Stimulated activated CD4-positive, alpha-beta T cell treated with anti-CD3 and anti-CD28 coated beads, Interleukin-2, amount 100 ng/mL, for 24 hours (primary cell): ENCODE measurements around the gene MOGAT3.

ENCODE experiments used
- DNase-seq, 2 donors: peaks; one replicate each; pipeline ENCODE4 v3.0.0-alpha.2; 2020

The MOGAT3 gene, protein sequence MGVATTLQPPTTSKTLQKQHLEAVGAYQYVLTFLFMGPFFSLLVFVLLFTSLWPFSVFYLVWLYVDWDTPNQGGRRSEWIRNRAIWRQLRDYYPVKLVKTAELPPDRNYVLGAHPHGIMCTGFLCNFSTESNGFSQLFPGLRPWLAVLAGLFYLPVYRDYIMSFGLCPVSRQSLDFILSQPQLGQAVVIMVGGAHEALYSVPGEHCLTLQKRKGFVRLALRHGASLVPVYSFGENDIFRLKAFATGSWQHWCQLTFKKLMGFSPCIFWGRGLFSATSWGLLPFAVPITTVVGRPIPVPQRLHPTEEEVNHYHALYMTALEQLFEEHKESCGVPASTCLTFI

DNA sequence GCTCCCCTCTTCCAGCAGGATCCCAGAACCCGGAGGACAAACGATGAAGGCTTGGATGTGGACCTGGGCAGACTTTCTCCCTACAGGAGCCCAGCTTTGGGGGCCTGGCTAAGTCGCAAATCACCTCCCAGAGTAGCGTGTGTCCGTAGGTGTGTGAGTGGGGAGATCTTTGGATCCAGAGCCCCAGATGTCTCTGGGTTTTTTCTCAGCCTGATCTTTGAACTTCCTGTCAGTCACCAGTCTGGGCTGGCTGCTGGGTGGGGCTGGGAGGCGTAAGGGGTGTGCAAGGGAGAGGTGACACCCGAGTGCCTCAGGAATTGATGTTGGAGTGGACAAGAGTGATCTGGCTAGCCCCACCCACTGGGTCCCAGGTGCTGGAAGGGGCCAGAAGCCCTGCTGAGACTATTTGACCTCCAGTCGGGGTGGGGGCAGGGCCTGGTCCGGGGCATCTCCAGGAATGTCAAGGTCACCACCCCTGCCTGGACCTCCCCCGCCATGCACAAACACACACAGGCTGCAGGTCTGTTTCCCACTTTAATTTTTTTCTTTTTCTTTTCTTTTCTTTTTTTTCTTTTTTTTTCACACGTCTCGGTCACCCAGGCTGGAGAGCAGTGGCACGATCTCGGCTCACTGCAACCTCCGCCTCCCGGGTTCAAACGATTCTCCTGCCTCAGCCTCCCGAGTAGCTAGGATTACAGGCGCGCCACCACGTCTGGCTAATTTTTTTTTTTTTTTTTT is at the start of gene MOGAT3:
MOGAT3 (minus strand) TSS at position 175 of the 738 bp plus-strand sequence. CDS start 182 bp downstream, outside the sequence.
- no peak for DNase-seq

DNA sequence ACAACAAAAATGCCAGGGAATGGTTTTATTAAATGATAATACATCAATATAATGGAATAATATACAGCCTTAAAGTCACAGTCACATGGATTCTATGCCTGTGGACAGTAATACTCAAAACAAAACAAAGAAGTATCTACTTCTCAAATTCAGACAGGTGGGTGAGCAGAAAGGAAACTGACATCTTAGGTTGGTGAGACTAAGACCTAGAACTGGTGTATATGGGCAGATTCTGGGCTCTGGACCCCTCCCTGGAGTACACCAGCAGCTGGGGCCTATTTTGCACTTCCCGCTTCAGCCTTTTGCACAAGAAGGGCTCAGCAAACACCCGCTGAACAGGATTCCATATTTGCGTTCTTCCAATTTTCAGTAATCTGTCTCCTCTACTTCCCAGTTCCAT is 49.5 kb upstream of the MOGAT3 start:
- DNase-seq = no peak

DNA sequence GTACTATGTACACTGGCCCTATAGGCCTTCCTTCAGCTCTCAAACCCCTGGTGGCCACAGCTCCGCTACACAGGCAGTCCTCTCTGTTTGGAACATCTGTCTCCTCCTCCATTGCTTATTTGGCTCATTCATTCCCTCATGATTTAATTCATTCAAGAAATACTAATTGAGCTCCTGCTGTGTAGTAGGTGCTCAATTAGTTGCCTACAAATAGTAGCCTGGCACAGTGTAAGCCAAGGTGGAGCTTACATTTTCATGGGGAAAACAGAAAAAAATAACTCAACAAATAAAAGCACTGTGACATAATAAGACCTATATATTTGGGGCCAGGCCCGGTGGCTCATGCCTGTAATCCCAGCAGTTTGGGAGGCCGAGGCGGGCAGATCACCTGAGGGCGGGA is 47.4 kb upstream of the MOGAT3 start:
- DNase-seq = no peak

DNA sequence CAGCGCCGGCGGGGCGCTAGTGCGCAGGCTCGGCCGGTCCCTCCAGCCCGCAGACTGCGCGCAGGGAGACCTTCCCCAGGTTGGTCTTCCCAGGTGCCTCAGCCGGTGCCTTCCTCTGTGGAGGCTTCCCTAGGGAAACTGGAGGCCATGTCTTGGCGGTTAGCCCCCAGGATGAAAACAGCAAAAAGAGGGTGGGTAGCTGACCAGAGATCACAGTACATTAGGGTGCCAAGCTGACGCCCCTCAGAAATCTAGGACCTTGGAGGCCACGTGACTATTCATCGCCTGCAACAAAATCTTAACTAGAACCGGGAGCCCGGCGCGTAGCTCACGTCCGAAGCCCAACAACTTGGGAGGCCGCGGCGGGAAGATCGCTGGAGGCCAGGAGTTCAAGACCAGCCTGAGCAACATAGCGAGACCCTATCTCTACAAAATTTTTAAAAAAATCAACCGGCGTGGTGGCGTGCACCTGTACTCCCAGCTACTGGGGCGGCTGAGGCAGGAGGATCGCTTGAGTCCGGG is 44.4 kb upstream of the MOGAT3 start:
- no peak for DNase-seq

DNA sequence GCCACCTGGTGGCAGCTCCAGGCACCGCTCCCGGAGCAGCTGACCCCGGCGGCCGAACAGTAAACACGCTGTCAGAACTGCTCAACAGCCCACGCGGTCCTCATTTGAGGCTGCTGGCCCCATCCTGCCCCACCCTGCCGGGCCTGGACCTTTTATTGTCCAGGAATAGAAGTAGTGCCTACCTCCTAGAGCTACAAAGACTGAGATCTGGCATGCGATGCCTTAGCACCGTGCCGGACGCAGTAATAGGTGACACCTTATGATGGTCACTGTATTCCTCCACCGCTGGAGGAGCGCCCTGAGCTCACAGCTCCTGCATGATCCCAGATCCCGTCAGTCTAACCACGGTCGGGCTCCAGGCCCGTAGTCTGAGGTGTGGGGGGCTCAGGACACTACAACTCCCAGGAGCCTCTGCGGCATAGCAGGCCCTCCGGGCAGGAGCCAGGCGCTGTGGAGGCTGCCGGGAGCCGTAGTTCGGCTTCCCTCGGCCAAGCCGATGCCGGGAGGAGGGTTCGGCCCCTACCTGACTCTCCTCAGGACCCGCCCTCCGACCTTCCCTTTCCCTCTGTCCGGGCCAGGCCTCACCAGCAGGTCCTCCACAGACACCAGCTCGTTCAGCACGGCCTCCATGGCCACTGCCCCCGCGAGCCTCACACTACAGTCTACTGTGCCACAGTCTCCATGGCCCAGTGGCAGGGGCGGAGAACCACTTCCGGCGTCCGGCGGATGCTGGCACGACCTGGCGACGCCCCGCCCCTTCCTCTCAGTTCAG is 43.7 kb upstream of the MOGAT3 start, which contains the start of gene FIS1:
FIS1 (minus strand) TSS at position 707 of the 772 bp plus-strand sequence; CDS start at position 630, 77 bp downstream.
- DNase-seq = peak; percentile 94 to 96

DNA sequence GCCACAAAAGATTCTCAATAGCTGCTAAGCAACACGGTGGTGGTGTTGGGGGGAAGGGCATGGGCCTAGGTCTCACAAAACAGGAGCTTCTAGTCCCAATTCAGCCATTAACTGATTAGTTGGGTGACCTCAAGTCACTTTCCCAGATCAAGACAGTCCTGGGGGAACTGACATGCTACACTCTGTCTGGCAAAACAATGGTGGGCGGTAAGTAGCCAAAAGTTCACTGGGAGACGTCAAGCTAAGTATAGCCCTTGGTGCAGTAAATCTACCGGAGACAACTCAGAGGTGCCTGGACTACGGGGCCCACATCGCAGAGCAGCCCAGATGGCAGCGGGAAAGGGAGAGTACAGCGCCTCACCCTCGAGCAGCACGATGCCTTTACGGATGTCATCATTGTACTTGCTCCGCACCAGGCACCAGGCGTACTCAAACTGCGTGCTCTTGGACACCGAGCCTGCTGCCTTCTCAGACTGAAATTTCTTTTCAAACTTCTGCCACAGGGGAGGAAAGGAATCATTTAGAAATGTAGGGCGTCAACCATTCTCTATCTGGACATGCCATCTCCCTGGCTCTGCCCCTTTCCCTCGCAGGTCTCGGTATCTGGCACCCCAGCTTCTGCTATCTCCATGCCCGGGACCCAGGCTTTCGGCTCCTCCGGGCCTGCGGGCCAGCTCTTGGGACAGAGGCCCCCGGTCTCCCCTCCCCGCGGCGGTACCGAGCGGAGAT is 43.0 kb upstream of the MOGAT3 start:
- DNase-seq = no peak

DNA sequence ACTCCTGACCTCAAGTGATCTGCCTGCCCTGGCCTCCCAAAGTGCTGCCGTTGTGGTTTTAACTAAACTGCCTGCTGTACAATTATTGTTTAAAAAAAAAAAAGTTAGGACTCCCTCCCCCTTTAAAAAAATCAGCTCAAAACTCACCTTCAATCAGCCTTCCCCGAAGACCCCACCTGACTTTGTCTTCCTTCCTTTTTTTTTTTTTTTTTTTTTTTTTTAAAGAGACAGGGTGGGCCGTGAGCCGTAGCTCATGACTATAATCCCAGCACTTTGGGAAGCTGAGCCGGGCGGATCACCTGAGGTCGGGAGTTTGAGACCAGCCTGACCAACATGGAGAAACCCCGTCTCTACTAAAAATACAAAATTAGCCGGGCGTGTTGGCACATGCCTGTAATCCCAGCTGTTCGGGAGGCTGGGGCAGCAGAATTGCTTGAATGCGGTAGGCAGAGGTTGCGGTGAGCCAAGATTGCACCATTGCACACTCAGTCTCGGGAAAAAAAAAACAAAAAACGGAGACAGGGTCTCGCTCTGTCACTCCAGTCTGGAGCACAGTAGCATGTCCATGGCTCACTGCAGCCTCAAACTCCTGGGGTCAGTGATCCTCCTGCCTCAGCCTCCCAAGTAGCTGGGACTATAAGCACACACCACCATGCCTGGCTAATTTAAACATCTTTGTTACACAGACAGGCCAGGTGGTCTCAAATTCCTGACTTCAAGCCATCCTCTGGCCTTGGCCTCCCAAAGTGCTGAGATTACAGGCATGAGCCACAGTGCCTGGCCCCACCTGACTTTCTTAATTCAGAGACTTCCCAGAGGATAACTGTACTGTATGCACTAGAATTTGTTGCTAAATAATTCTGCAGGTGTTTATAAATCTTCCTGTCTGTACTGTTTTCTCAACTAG is 40.9 kb upstream of the MOGAT3 start:
- no peak for DNase-seq

DNA sequence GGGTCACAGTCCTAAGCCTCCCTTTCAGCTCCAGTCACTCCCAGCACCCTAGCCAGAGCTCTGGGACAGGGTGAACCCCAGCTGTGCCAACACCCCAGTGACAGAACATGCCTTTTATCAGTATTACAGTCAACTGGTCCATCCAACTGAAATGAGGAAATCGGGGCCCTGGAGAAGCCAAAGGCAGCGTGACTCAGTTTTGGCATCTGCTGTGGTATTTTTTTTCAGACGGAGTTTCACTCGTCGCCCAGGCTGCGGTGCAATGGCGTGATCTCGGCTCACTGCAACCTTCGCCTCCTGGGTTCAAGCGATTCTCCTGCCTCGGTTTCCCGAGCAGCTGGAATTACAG is 40.2 kb upstream of the MOGAT3 start:
- DNase-seq = no peak

DNA sequence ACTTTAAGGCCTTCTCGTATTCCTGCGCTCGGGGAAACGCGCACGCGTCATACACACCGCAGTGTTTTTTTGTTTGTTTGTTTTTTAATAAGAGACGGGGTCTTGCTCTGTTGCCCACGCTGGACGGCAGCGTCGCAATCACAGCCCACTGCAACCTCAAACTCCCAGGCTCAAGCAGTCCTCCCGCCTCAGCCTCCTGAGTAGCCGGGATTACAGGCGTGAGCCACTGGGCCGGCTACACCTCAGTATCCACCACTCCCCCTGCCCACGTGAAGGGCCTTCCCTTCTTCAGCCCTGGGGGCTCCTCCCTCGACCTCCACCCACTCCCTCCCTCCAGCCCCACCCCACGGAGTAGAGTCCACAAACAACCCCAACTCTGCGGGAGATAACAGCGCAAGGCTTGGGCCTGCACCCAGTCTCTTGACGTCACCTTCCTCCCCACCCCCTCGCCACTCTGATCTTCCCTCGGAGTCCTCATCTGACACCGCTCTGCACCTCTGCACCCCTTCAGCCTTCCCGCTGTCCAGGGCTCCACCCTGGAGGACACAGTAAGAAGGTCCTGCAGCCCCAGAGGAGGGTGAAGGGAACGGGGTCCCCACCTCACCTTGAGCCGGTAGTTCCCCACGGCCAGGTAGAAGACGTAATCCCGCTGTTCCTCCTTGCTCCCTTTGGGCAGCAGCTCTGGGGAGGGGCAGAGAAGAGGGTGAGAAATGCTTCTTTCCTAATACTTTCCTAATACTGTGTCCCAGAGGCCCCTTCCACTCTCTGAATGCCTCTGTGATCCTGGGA is 39.6 kb upstream of the MOGAT3 start:
- DNase-seq = no peak

DNA sequence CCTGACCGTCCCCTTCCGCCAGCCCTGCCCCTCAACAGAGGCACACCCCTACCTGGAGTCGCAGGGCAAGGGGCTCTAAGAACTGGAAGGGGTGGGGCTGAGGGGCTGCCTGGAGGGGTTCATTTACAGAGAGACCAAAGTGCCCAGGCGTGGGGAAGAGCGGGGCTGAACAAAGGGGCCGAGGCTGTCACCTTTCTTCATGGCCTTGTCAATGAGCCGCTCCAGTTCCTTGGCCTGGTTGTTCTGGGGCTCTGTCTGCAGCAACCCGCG is 39.0 kb upstream of the MOGAT3 start:
- no peak for DNase-seq

DNA sequence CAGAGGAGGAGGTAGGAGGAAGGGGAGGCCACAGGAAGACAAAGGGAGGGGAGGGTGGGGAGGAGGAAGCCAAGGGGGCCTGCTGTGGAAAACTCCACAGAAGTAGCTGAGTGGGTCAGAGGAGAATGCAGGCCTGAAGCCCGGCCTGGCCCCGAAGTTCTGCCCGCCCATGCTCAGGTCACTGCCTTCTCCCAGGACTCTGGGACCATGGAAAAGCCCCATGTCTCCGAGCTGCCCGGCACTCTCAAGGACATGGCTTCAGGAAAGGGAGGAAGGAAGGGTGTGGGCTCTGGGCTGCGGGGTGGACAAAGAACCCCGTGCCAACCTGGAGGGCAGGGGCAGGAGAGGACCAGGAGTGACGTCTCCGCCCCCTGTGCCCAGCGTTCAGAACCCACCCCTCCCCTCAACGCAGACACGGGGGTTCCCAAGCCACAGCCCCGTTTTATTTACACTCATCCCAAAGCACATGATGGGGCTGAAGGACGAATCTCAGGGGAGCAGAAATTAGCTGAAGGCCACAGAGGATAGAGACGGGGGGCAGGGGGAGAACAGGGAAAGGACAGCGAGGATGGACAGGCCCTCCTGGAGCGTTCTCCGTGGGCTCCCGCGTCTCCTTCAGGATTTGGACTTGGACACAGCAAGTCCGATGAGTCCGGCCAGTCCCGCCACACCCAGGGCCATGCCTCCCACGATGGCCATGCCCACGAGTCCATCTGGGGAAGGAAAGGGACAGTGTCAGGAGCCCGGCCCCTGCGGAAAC is 38.5 kb upstream of the MOGAT3 start:
- DNase-seq = no peak

DNA sequence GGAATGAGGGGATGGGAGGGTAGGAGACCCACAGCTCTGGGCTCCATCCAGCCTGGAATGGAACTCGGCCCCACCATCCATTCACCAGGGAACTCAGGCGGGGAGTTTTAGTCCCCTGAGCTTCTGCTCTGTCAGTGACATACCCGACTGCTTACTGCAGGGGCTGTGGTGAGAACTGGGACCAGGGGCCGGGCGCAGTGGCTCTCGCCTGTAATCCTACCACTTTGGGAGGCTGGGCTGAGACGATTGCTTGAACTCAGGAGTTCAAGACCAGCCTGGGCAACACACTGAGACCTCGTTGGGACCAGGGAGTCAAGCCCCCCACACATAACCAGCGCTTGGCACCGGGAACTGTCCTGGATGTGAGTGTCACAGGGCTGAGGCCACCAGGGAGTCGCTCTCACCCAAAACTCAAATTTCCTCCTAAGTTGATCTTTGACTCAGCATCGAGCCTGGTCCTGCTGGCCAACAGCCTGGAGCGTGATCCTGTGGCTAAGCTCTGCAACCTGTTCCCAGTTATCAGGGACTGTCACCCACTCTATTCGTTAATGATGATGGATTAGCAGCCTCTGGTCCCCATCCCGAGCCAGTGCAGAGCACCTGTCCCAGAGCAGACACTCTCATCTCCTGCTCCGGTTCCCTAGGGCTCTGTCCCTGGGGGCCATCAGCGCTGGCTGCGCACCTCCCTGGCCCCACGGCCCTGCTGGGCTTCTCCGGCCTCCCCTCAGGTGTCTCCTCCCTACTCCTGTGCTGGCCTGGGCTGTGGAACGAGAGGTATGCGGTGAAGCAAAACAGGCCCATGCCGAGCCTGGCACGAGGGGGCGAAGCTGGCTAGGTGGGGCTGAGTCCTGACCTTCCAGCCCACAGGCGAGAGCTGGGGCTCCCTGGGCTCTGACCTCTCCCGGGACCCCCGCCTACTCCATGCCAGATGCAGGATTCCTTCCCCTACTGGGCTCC is 37.7 kb upstream of the MOGAT3 start:
- no peak for DNase-seq

DNA sequence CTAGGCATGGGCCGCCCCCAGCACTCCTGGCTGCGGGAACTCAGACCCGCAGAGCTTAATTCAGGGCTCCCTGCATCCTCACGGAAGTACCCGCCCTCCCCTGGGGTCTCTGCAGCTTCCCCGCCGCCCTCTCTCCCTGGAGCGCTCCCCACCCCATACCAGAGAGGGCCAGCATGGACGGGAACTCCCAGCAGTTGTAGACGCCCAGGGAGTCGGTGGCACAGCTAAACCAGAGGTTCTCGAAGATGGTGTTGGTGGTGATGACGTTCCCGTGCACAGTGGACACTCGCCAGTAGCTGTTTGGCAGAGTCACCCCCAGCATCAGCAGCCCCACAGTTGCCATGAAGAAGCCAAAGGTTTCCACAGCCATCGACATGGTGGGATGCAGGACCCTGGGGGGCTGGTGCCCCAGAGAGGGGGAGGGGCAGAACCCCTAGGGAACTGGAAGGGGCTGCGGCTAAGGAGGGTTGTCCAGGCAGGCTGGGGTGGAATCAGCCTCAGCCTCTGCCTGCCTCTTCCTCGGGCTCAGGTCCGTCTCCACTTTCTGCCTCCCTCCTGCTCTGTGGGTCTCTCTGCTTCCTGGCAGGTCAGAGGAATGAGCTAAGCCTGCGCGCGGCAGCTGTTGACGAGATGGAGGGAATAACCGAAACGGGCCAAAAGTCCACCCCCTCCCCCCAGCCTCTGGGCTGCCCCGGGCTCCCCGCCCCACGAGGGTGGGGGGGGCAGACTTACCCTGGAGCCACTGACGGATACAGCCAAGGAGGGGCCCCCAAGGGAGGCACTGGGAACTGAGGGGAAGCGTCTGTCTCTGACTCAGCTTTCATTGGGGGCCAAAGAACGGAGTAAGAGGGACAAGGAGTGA is 36.6 kb upstream of the MOGAT3 start, which contains the start of gene CLDN15:
CLDN15 (minus strand) TSS at position 597 of the 862 bp plus-strand sequence; CDS start at position 376, 221 bp downstream.
- DNase-seq = no peak

DNA sequence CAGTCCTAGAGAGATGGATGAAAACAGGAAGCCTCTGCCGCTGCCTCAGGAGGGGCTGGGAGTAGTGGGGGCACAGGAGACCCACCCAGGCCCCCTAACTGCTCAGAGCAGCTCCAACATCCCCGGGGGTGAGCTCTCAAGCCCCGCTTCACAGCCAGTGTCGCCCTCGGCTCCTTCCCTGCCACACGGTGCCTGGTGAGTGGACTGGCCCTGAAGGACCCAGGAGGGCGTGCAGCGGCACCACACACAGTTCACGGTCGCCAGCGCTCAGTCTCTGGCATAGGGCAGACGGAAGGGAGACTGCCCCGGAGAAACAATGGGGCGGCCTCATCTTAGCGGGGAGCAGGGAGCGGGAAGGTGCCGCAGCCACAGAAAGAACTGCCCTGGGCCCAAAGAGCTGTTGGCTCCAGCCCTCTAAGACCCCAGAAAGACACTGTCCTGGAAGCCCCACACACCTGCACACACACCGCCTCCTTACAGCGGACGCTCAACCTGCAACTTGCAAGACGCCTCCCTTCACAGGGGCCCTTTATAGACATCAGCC is 35.5 kb upstream of the MOGAT3 start:
- DNase-seq = no peak

DNA sequence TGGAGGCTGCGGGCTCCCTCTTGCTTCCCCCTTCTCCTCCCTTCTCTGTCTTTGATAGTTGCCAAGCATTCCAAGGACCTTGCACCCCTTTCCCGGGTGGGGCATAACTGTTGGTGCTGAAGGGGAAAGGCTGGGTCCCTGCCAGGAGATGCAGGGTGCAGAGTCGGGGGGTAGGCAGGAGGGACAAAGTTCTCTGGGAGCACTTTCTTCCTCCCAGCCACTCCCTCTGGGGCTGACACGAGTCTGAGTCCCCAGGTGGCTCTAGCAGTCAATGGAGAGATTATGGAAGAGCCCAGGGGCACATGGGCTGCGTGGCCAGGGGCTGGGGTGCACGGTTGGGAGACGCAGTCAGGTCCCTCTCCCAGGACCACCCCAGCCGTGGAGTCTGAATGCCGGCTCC is 34.7 kb upstream of the MOGAT3 start:
- DNase-seq = no peak

DNA sequence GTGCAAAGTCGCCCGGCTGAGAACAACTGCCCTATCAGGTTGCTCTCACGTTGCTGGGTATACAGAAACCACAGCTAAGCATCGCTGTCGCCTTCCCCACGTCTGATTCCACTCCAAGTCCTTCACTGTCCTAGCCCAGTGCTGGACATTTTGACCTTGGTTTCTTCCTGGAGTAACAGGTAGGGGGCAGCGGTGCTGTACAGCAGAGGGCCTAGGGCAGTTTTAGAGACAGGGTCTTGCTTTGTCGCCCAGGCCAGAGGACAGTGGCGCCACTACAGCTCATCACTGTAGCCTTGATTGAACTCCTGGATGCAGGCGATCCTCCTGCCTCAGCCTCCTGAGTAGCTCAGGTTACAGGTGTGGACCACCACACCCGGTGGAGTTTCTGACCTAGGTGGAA is 34.2 kb upstream of the MOGAT3 start:
- no peak for DNase-seq

DNA sequence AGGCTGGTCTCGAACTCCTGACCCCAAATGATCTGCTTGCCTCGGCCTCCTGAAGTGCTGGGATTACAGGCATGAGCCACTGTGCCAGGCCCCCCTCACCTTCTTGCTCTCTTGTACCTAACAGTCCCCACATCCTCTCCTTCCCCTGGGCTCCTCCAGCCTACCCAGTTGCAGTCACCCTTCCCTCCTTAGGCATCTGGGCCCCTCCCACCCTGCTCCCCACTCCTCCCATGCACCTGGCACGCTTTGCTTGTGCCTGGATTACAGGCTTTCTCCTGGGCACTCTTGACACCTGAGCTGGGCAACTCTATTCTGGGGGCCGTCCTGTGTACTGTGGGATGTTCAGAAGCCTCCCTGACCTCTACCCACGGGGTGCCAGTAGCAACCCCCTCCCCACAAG is 33.8 kb upstream of the MOGAT3 start:
- DNase-seq = no peak
